Trophoblast cell (in vitro differentiated cells and primary cell): ENCODE measurements around the gene VKORC1L1.
A peak's percentile ranks its signal among the peaks of the same experiment; 100 is the strongest.
"Not testable (repeated sequence)": the region's sequence is repeated elsewhere in the genome, so short reads cannot be mapped to it uniquely, and the experiment has no call there.

Experiments
- DNase-seq, 2 donors: peaks; one replicate each; pipeline ENCODE4 v3.0.0-alpha.2; 2016
- H2AFZ ChIP-seq: 2 replicates; pipeline ENCODE4 v1.6.1; 2013; ENCODE audit warnings: low read length, moderate library complexity, mild to moderate bottlenecking; ENCODE audit not compliant: insufficient read depth, poor library complexity
- H2AK5ac ChIP-seq: 2 replicates; pipeline ENCODE4 v1.6.1; 2013; ENCODE audit warnings: mild to moderate bottlenecking, low read length
- H2BK120ac ChIP-seq: 2 replicates; pipeline ENCODE4 v1.6.1; 2013; ENCODE audit warnings: low read length, mild to moderate bottlenecking, moderate library complexity; ENCODE audit not compliant: insufficient read depth, poor library complexity
- H2BK12ac ChIP-seq: 2 replicates; pipeline ENCODE4 v1.6.1; 2013; ENCODE audit warnings: mild to moderate bottlenecking, low read length, moderate library complexity
- H2BK5ac ChIP-seq: 2 replicates; pipeline ENCODE4 v1.6.1; 2013; ENCODE audit warnings: low read length, low read depth, moderate library complexity, mild to moderate bottlenecking; ENCODE audit not compliant: poor library complexity
- H3K14ac ChIP-seq: 2 replicates; pipeline ENCODE4 v1.6.1; 2013; ENCODE audit warnings: mild to moderate bottlenecking, low read length
- H3K18ac ChIP-seq: 2 replicates; pipeline ENCODE4 v1.6.1; 2013; ENCODE audit warnings: mild to moderate bottlenecking, low read length
- H3K23ac ChIP-seq: 2 replicates; pipeline ENCODE4 v1.6.1; 2013; ENCODE audit warnings: low read length
- H3K27ac ChIP-seq: 2 replicates; pipeline ENCODE4 v1.5.1; 2013; ENCODE audit warnings: low read depth, mild to moderate bottlenecking, inconsistent platforms, low read length, moderate library complexity
- H3K27me3 ChIP-seq: 2 replicates; pipeline ENCODE4 v1.6.1; 2013; ENCODE audit warnings: inconsistent platforms, mild to moderate bottlenecking, low read length, moderate library complexity; ENCODE audit not compliant: insufficient read depth
- H3K36me3 ChIP-seq, 2 experiments: 1 replicate in 1 of 2; 2 replicates in 1 of 2; pipeline ENCODE4 v1.6.1; 2013; ENCODE audit warnings: low read length in 2 of 2, mild to moderate bottlenecking in 2 of 2, moderate library complexity in 1 of 2; ENCODE audit not compliant: insufficient read depth in 2 of 2, control insufficient read depth in 1 of 2
- H3K4ac ChIP-seq: 2 replicates; pipeline ENCODE4 v1.6.1; 2013; ENCODE audit warnings: low read depth, mild to moderate bottlenecking, low read length, moderate library complexity
- H3K4me1 ChIP-seq, 2 experiments: 1 replicate in 1 of 2; 2 replicates in 1 of 2; pipeline ENCODE4 v1.6.1; 2013; ENCODE audit warnings: low read length in 2 of 2, mild to moderate bottlenecking in 2 of 2, moderate library complexity in 1 of 2; ENCODE audit not compliant: insufficient read depth in 2 of 2, control insufficient read depth in 1 of 2
- H3K4me2 ChIP-seq: 2 replicates; pipeline ENCODE4 v1.6.1; 2013; ENCODE audit warnings: inconsistent platforms, mild to moderate bottlenecking, low read length, moderate library complexity
- H3K4me3 ChIP-seq: 2 replicates; pipeline ENCODE4 v1.5.1; 2013; ENCODE audit warnings: mild to moderate bottlenecking, low read depth, low read length, inconsistent platforms
- H3K79me1 ChIP-seq: one replicate; pipeline ENCODE4 v1.6.1; 2013; ENCODE audit warnings: low read length
- H3K79me2 ChIP-seq: 2 replicates; pipeline ENCODE4 v1.6.1; 2013; ENCODE audit warnings: low read length, mild to moderate bottlenecking; ENCODE audit not compliant: control insufficient read depth, insufficient read depth, poor library complexity
- H3K9ac ChIP-seq: 2 replicates; pipeline ENCODE4 v1.6.1; 2013; ENCODE audit warnings: mild to moderate bottlenecking, low read length
- H3K9me3 ChIP-seq: 2 replicates; pipeline ENCODE4 v1.6.1; 2013; ENCODE audit warnings: low read depth, mild to moderate bottlenecking, control low read depth, inconsistent platforms, low read length; ENCODE audit not compliant: insufficient read depth
- H4K12ac ChIP-seq: 2 replicates; pipeline ENCODE4 v1.6.1; 2013; ENCODE audit warnings: low read depth, mild to moderate bottlenecking, low read length, moderate library complexity
- H4K8ac ChIP-seq: 2 replicates; pipeline ENCODE4 v1.6.1; 2013; ENCODE audit warnings: low read depth, mild to moderate bottlenecking, low read length, moderate library complexity
- H4K91ac ChIP-seq: one replicate; pipeline ENCODE4 v1.6.1; 2013; ENCODE audit warnings: low read depth, mild to moderate bottlenecking, low read length, moderate library complexity
- WGBS: extraction: QIAGEN DNeasy Blood & Tissue Kit; methylation state at CpG from one replicate; pipeline ENCODE4 v1.1.7; 2013; ENCODE audit warnings: missing lambda C conversion rate; ENCODE audit not compliant: insufficient read length, insufficient coverage; ENCODE audit errors: extremely low coverage; 5-methylcytosine and 5-hydroxymethylcytosine counted together

VKORC1L1 gene

GRCh38 chr7:65837541-65837956 is 35.3 kb upstream of the VKORC1L1 start:
- H4K8ac ChIP-seq, H3K79me2 ChIP-seq, H3K9me3 ChIP-seq, H3K4ac ChIP-seq, H3K14ac ChIP-seq, H3K4me2 ChIP-seq, H3K27ac ChIP-seq, H2BK12ac ChIP-seq, H2AK5ac ChIP-seq, H4K91ac ChIP-seq, H3K4me3 ChIP-seq, H2BK120ac ChIP-seq, H4K12ac ChIP-seq, H3K9ac ChIP-seq, H3K18ac ChIP-seq, H3K4me1 ChIP-seq, H3K23ac ChIP-seq, H3K79me1 ChIP-seq, H2BK5ac ChIP-seq, H2AFZ ChIP-seq, H3K36me3 ChIP-seq, H3K27me3 ChIP-seq: not testable (repeated sequence)
- DNase-seq: peak in 1 of 2 donors; percentile 21
- no CpG with 5 or more reads among the region's 5 CpGs for WGBS

- Histone ChIP-seq H4K12ac (no peak overlapping the region), H3K4me1 (no peaks in the 10 kb centered on the region), H2AK5ac (no peak overlapping the region), H4K91ac (no peak overlapping the region), H3K36me3 (peaks cover 2 to 8% of the 10 kb centered on the region in 2 experiments), H3K9ac (no peak overlapping the region), H3K4ac (no peak overlapping the region), H3K4me3 (no peak overlapping the region), H2AFZ (no peak overlapping the region), H4K8ac (no peak overlapping the region), H3K9me3 (peaks cover 3% of the 10 kb centered on the region), H3K27me3 (no peaks in the 10 kb centered on the region), H2BK5ac (no peak overlapping the region), H2BK12ac (no peak overlapping the region), H3K14ac (no peak overlapping the region), H3K23ac (no peak overlapping the region), H3K18ac (no peak overlapping the region), H2BK120ac (no peak overlapping the region), H3K4me2 (no peak overlapping the region), H3K79me1 (no peaks in the 10 kb centered on the region), H3K27ac (no peak overlapping the region), H3K79me2 (no peaks in the 10 kb centered on the region)
- no CpG with 5 or more reads among the region's 6 CpGs for WGBS
- DNase-seq: no peak
Observed at GRCh38 chr7:65839846-65840245, 33.0 kb upstream of the VKORC1L1 start.

GRCh38 chr7:65840446-65840845 is 32.4 kb upstream of the VKORC1L1 start:
- H4K91ac ChIP-seq: no peak overlapping the region
- no peaks in the 10 kb centered on the region for H3K4me1 ChIP-seq
- H3K9me3 ChIP-seq: peaks cover 3% of the 10 kb centered on the region
- no CpG with 5 or more reads among the region's 4 CpGs for WGBS
- no peak overlapping the region for H3K4me2 ChIP-seq
- no peaks in the 10 kb centered on the region for H3K79me2 ChIP-seq
- no peaks in the 10 kb centered on the region for H3K27me3 ChIP-seq
- H3K14ac ChIP-seq: no peak overlapping the region
- no peak overlapping the region for H2BK12ac ChIP-seq
- no peaks in the 10 kb centered on the region for H3K79me1 ChIP-seq
- no peak overlapping the region for H3K23ac ChIP-seq
- H4K12ac ChIP-seq: no peak overlapping the region
- no peak overlapping the region for H3K4ac ChIP-seq
- H2AFZ ChIP-seq: no peak overlapping the region
- H2BK120ac ChIP-seq: no peak overlapping the region
- no peak overlapping the region for H3K9ac ChIP-seq
- no peak overlapping the region for H3K4me3 ChIP-seq
- no peak overlapping the region for H3K27ac ChIP-seq
- peak in 1 of 2 donors; percentile 50 for DNase-seq
- no peak overlapping the region for H2BK5ac ChIP-seq
- peaks cover 2 to 8% of the 10 kb centered on the region in 2 experiments for H3K36me3 ChIP-seq
- no peak overlapping the region for H4K8ac ChIP-seq
- no peak overlapping the region for H2AK5ac ChIP-seq
- no peak overlapping the region for H3K18ac ChIP-seq

- H2BK5ac ChIP-seq, H3K18ac ChIP-seq, H2AK5ac ChIP-seq, H3K4me2 ChIP-seq, H2BK12ac ChIP-seq, H2BK120ac ChIP-seq, H3K4me3 ChIP-seq, H3K27ac ChIP-seq, H3K9me3 ChIP-seq, DNase-seq, H4K91ac ChIP-seq, H4K12ac ChIP-seq, H3K9ac ChIP-seq, H3K14ac ChIP-seq, H4K8ac ChIP-seq, H3K23ac ChIP-seq, H3K36me3 ChIP-seq, H3K79me2 ChIP-seq, H2AFZ ChIP-seq, H3K27me3 ChIP-seq, H3K4ac ChIP-seq, H3K4me1 ChIP-seq, H3K79me1 ChIP-seq: not testable (repeated sequence)
Observed at GRCh38 chr7:65843616-65844015, 29.3 kb upstream of the VKORC1L1 start.
